IPS-NIHi11 (cell line): ENCODE results near the gene TEX53.

Experiments
- DNase-seq: peaks from one replicate; pipeline ENCODE4 v3.0.0; 2012; ENCODE audit warnings: mixed read lengths, low spot score

Gene TEX53

GRCh38 chr9:114657705-114658104, at the start of gene TEX53:
Gene TEX53, minus strand, starts transcription at chr9:114657805. Its CDS starts 31 bp downstream, at chr9:114657774.
- no peak for DNase-seq

DNA sequence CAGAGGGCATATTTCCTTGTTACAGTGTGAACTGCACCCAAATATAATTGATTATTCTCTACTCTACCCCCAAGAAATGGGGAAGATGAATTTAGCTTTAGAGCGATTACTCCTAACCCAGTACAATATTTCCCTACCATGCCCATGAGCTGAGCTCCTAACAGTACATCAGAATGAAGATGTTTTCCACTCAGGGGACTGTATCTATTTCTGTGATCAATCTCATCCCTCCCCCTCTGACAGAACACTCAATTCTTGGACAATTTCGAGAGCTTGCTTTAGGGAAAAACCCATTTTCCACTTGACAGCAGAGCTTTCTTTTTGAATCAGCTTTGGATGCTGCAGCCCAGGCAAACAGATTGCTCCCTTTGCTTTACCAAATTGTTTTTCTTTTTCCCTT, 49.1 kb upstream of the TEX53 start:
- no peak for DNase-seq

GRCh38 chr9:114701988-114702387, 44.4 kb upstream of the TEX53 start:
- DNase-seq, result no peak

DNA sequence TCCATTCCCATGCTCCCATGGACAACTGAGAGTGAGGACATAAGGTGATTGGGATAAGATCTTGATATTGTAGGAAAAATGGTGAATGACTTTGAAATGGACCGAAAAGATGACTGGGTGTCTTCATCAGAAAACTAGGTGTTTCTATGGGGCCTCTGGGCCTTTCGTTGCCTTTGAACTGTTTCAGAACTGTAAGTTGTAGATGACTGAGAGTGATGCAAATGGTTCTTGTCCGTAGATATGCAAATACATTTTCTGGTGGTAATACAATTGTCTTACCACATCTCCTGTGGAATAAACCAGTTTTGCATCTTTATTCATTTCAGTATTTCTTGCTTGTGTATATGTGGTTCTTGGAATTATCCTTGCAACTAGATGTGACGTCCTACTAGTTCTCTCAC, 40.3 kb upstream of the TEX53 start:
- DNase-seq, result no peak

DNA sequence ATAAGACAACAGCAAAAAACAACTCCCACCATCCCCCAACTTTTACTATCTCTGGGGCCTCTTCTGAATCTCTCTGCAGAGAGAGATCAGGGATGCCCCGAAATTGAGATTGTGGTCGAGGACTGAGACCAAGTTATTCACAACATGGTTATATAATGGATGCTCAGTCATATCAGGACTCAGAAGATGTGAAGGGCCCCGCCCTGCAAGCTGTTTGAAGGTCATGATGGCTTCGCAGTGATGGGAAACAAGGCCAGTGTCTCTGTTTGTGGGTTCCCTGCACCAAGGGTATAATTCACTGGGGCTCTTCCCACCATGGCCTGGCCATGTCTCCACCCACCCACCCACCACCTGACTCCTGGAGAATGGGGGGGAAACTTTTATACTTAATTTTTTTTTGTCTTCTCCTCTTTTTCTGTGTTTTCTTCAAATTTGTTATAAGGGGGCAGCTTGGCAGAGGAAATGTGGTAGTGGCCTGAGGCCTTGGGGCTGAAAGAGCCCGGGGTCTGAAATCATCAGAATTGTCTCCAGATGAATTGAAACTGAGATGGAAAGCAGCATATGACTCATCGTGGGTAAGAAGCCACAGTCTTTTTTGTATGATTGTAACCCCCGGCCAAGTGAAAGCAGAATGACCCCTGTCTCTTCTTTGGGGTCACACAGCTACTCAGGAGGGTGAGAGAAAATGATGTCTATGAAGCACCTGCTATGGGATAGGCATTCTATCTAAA, 39.4 kb upstream of the TEX53 start:
- DNase-seq, result no peak

GRCh38 chr9:114695948-114696347, 38.3 kb upstream of the TEX53 start:
- DNase-seq, result no peak

- DNase-seq, result no peak
Measured at GRCh38 chr9:114694719-114695269, 37.2 kb upstream of the TEX53 start.

DNA sequence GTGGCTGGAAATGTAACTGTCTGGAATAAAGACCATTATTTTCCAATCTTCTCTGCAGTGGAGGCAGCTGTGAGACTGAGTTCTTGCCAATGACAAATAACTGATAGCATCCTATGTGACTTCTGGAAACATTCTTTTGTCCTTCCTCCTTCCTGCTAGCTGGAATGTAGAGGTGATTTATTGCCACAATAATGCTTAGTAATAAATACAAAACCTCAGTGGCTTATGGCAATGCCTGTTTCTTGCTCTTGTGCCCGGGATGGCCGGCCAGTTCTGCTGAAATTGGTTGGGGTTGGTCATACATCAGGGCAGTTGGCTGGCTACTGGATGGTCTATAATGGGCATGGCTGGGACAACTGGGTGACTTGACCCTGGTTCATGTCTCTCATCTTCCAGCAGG, 36.5 kb upstream of the TEX53 start:
- DNase-seq, result no peak

DNA sequence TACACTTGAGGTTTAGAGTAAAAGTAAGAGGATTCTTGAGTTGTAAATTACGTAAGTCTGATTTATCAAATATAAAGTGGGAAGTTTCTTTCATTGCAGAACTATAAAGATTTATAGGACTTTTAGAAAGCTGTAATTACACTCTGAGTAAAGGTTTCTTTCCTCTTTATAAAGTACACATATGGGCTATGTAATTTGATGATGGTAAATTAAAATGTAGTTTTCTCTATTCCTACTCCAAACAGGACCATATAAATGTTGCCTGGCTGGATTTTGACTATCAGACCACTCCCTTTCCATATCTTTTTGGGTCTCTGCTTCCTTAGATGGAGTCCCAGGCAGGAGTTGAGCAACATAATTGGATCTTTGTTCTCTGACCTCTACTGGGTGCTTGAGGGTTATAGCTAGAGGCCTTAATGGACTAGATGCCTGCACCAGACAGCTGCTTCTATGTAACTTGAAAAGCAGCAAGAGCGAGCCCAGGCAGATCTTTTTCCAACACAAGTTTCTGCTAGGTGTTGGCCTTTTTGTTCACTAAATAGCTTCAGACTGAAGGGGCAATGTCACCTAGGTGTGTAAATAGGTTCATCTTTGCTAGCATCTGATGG, 35.7 kb upstream of the TEX53 start:
- DNase-seq, result no peak

GRCh38 chr9:114691956-114692295, 34.3 kb upstream of the TEX53 start:
- no peak for DNase-seq

- DNase-seq, result no peak
Measured at GRCh38 chr9:114691046-114691955, 33.7 kb upstream of the TEX53 start.

DNA sequence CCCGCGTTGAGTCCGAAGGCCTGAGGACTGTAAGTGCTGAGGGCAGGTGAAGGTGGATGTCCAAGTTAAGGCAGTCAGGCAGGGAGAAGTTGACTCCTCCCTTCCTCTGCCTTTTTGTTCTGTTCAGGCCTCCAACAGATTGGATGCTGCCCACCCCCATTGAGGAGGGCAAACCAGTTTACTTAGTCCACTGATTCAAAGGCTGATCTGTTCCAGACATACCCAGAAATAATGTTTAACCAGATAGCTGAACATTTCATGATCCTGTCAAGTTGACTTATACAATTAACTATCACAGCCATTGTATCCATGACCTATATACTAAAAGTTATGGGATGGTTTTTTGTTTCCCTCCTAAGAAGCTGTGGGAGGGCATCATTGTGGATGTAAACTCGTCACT, 32.7 kb upstream of the TEX53 start:
- DNase-seq, result no peak

DNA sequence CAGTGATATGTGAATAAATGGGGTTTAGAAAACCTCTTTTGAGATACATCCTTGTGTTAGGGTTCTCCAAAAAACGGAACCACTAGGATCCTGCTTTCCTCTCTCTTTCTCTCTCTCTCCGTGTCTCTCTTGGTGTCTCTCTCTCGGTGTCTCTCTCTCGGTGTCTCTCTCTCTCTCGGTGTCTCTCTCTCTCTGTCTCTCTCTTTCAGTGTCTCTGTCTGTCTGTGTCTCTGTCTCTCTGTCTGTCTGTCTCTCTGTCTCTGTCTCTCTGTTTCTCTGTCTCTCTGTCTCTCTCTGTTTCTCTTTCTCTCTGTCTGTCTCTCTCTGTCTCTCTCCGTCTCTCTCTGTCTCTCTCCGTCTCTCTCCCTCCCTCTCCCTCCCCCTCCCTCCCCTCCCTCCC, 32.2 kb upstream of the TEX53 start:
- DNase-seq, result no peak

DNA sequence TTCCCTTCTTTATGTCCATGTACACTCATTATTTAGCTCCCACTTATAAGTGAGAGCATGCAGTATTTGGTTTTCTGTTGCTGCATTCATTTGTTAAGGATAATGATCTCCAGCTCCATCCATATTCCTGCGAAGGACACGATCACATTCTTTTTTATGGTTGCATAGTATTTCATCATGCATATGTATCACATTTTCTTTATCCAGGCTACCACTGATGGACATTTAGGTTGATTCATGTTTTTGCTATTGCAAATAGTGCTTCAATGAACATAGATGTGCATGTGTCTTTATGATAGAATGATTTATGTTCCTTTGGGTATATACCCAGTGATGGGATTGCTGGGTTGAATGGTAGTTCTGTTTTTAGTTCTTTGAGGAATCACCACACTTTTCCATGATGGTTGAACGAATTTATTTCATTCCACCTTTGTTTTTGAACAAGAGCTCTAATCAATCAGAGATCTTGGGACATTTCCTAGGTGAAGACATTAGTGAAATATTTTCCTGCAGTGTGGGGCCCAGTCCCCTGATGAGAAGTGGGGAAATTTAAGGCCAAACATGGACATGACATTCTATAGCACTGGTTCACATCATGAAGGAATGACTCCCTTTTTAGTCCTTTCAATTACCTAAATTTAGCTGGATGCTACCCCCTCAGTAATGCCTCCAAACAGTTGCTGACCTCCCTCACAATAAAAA, 31.5 kb upstream of the TEX53 start:
- no peak for DNase-seq

DNA sequence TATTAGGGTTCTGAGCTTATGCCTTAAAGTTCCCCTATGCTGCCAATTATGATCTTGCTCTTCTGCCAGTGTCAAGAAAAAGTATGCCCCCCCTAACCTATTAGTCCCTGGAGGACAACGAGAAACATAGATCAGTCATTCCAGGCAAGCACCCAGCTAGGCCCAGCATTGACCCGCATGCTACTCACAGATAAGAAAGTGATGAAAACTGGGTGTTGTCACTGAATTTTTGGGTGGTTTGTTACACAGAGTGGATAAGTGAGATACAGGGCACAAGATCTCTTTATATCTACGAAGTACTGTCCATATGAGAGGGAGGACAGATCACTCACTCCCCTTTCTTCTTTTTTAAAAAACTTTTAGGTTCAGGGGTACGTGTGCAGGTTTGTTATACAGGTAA, 30.8 kb upstream of the TEX53 start:
- DNase-seq, result no peak

GRCh38 chr9:114687034-114687433, 29.4 kb upstream of the TEX53 start:
- no peak for DNase-seq

- DNase-seq, result no peak
Measured at GRCh38 chr9:114685951-114686350, 28.3 kb upstream of the TEX53 start.

DNA sequence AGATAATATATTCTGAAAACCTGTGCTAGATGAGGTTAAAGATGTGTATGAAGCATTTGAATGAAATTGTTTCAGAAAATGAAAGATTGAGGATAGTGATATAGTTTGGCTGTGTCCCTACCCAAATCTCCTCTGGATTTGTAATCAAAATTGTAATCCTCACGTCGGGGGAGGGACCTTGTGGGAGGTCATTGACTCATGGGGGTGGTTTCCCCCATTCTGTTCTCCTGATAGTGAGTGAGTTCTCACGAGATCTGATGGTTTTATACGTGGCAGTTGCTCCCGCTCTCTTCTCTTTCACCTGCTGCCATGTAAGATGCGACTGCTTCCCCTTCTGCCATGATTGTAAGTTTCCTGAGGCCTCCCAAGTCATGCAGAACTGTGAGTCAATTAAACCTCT, 26.4 kb upstream of the TEX53 start:
- DNase-seq, result no peak

GRCh38 chr9:114682846-114683245, 25.2 kb upstream of the TEX53 start:
- DNase-seq, result no peak

GRCh38 chr9:114681594-114682332, 24.2 kb upstream of the TEX53 start, which contains the start of gene TEX48:
Gene TEX48, minus strand, starts transcription at chr9:114682192. Its CDS starts 10,469 bp downstream, at chr9:114671723.
- DNase-seq, result peak; percentile 76
